ENCODE measurements around the gene MAP3K8.

DNA sequence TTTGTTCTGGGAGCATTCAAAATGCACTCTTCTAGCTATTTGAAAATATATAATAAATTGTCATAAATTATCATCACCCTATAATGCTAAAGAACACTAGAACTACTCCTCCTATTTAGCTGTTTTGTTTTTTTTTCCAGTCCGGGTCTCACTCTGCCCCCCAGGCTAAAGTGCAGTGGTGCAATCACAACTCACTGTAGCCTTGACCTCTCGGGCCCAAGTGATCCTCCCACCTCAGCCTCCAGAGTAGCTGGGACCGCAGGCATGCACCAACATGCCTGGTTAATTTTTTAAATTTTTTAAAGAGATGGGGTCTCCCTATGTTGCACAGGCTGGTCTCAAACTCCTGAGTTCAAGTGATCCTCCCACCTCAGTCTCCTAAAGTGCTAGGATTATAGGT, 43.8 kb upstream of the MAP3K8 start:
- TF ChIP-seq, protein P1, sequence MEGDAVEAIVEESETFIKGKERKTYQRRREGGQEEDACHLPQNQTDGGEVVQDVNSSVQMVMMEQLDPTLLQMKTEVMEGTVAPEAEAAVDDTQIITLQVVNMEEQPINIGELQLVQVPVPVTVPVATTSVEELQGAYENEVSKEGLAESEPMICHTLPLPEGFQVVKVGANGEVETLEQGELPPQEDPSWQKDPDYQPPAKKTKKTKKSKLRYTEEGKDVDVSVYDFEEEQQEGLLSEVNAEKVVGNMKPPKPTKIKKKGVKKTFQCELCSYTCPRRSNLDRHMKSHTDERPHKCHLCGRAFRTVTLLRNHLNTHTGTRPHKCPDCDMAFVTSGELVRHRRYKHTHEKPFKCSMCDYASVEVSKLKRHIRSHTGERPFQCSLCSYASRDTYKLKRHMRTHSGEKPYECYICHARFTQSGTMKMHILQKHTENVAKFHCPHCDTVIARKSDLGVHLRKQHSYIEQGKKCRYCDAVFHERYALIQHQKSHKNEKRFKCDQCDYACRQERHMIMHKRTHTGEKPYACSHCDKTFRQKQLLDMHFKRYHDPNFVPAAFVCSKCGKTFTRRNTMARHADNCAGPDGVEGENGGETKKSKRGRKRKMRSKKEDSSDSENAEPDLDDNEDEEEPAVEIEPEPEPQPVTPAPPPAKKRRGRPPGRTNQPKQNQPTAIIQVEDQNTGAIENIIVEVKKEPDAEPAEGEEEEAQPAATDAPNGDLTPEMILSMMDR (IDR thresholded peaks at IDR 0.05 in 4 of 5, conservative IDR thresholded peaks at IDR 0.05 in 1 of 5): no peak
- no peak for TF ChIP-seq POLR2A (IDR thresholded peaks at IDR 0.05)

Measured in gastrocnemius medialis (tissue), 4 donors.